Osteoblast (primary cell): ENCODE results near the gene UBL3. TPM values are rescaled to one million over a fixed set of nuclear protein-coding genes. Genes with fewer than 3 reads are reported as not detected.
A peak's percentile ranks its signal among the peaks of the same experiment; 100 is the strongest.

Experiments
- DNase-seq: peaks from one replicate; pipeline ENCODE4 v3.0.0; 2011; ENCODE audit warnings: low spot score, mixed read lengths; ENCODE audit not compliant: insufficient read length; ENCODE audit errors: missing footprints
- H2AFZ ChIP-seq: 2 replicates; pipeline ENCODE4 v1.6.0; 2011; ENCODE audit warnings: mild to moderate bottlenecking, low read length
- H3K27ac ChIP-seq: 2 replicates; pipeline ENCODE4 v1.5.1; 2011; ENCODE audit warnings: mild to moderate bottlenecking, low read depth, low read length, moderate library complexity
- H3K27me3 ChIP-seq: 2 replicates; pipeline ENCODE4 v1.6.0; 2012; ENCODE audit warnings: mild to moderate bottlenecking, control low read depth, inconsistent platforms, low read length, moderate library complexity; ENCODE audit not compliant: insufficient read depth
- H3K36me3 ChIP-seq: 2 replicates; pipeline ENCODE4 v1.5.1; 2011; ENCODE audit warnings: mild to moderate bottlenecking, low read length, control low read depth, moderate library complexity; ENCODE audit not compliant: insufficient read depth
- H3K4me1 ChIP-seq: 2 replicates; pipeline ENCODE4 v1.5.1; 2011; ENCODE audit warnings: mild to moderate bottlenecking, low read length, control low read depth, moderate library complexity; ENCODE audit not compliant: insufficient read depth
- H3K4me2 ChIP-seq: 2 replicates; pipeline ENCODE4 v1.6.0; 2011; ENCODE audit warnings: mild to moderate bottlenecking, low read length; ENCODE audit not compliant: insufficient read depth
- H3K4me3 ChIP-seq: fragments of 200-600 bp; sonication (generic); 3 replicates; pipeline ENCODE4 v1.5.1; 2012; ENCODE audit warnings: mild to moderate bottlenecking, low read length, inconsistent platforms; ENCODE audit not compliant: insufficient read depth
- H3K79me2 ChIP-seq: 2 replicates; pipeline ENCODE4 v1.6.0; 2012; ENCODE audit warnings: mild to moderate bottlenecking, low read length, control low read depth, inconsistent platforms; ENCODE audit not compliant: insufficient read depth
- H3K9me3 ChIP-seq: 2 replicates; pipeline ENCODE4 v1.5.1; 2011; ENCODE audit warnings: low read depth, low read length, control low read depth
- H4K20me1 ChIP-seq: 2 replicates; pipeline ENCODE4 v1.6.0; 2012; ENCODE audit warnings: mild to moderate bottlenecking, low read length, control low read depth; ENCODE audit not compliant: insufficient read depth
- total RNA-seq: library from RNA; depleted of rRNA; stranded (reverse); fragments of >200 nt; gene quantifications from 2 replicates; pipeline ENCODE4 v1.2.3, GENCODE V29; 2012
- TF ChIP-seq, protein P1 (sequence below): IDR thresholded peaks from 2 replicates; pipeline ENCODE4 v1.5.1; 2011; ENCODE audit warnings: mild to moderate bottlenecking, low read depth, low read length, moderate library complexity; ENCODE audit errors: extremely low read depth

UBL3 gene
- total RNA-seq, 1 donor = 44.5 TPM

DNA sequence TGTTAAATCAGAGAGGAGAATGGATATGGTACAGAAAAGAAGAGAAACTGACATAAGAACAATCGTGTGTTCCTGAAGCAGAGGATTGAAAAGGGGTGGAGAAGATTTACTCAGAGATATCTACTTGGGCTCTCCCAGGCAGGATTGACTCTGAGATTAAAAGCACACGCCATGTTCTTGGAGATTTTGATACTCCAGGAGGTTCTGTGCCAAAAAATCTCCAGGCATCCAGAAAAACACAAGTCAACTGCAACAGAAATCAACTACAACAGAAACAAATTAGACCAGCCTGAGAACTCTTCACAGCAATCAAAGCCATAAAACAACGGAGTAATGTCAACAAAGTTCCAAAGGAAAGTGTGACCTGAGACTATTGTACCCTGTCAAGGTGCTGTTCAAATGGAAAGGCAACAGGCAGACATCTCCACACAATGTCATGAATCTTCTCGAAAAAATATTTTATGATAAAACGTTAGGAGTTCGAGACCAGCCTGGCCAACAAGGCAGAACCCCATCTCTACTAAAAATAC lies 104.2 kb downstream of the UBL3 start:
- Histone ChIP-seq H3K4me3 (no peak overlapping the region), H3K27ac (no peak overlapping the region), H3K36me3 (no peaks in the 10 kb centered on the region), H4K20me1 (no peaks in the 10 kb centered on the region), H3K79me2 (no peaks in the 10 kb centered on the region), H2AFZ (no peak overlapping the region), H3K4me1 (peaks cover 5% of the 10 kb centered on the region), H3K27me3 (peaks cover 3% of the 10 kb centered on the region), H3K4me2 (no peak overlapping the region), H3K9me3 (no peaks in the 10 kb centered on the region)
- TF ChIP-seq, protein P1, sequence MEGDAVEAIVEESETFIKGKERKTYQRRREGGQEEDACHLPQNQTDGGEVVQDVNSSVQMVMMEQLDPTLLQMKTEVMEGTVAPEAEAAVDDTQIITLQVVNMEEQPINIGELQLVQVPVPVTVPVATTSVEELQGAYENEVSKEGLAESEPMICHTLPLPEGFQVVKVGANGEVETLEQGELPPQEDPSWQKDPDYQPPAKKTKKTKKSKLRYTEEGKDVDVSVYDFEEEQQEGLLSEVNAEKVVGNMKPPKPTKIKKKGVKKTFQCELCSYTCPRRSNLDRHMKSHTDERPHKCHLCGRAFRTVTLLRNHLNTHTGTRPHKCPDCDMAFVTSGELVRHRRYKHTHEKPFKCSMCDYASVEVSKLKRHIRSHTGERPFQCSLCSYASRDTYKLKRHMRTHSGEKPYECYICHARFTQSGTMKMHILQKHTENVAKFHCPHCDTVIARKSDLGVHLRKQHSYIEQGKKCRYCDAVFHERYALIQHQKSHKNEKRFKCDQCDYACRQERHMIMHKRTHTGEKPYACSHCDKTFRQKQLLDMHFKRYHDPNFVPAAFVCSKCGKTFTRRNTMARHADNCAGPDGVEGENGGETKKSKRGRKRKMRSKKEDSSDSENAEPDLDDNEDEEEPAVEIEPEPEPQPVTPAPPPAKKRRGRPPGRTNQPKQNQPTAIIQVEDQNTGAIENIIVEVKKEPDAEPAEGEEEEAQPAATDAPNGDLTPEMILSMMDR = no peak
- no peak for DNase-seq

- Histone ChIP-seq H2AFZ (no peak overlapping the region), H3K36me3 (no peaks in the 10 kb centered on the region), H3K9me3 (no peaks in the 10 kb centered on the region), H3K4me2 (no peak overlapping the region), H3K27me3 (peaks cover 3% of the 10 kb centered on the region), H3K4me1 (peaks cover 5% of the 10 kb centered on the region), H3K27ac (no peak overlapping the region), H3K79me2 (no peaks in the 10 kb centered on the region), H3K4me3 (no peak overlapping the region), H4K20me1 (no peaks in the 10 kb centered on the region)
- DNase-seq = no peak
- TF ChIP-seq, protein P1 = no peak
Measured at GRCh38 chr13:29745704-29746103, 104.7 kb downstream of the UBL3 start.

GRCh38 chr13:29743201-29743786 lies 107.1 kb downstream of the UBL3 start:
- DNase-seq = no peak
- Histone ChIP-seq H3K79me2 (no peaks in the 10 kb centered on the region), H3K4me1 (no peaks in the 10 kb centered on the region), H3K36me3 (no peaks in the 10 kb centered on the region), H3K27ac (no peak overlapping the region), H3K9me3 (no peaks in the 10 kb centered on the region), H3K4me2 (no peak overlapping the region), H3K27me3 (peaks cover 3% of the 10 kb centered on the region), H3K4me3 (no peak overlapping the region), H2AFZ (peak overlapping the region; percentile 19), H4K20me1 (no peaks in the 10 kb centered on the region)
- TF ChIP-seq, protein P1 = no peak

DNA sequence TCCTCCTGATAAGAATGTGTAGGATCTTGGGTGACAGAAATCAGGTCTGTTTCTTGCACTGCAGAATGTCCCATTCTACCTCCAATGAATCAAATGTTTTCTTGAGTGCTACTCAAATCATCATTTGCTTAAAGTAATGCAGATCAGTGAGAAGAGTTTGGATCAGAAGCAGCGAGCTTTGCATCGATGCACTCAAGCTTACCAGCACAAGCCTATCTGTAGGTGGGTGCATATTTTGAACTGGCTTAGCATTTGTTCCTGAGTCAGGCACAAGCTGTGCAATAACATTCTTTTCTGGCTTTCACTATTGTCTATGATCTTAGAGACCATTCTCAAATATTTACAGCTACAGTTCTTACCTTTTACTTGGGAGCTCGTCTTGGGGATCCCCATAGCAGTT lies 109.5 kb downstream of the UBL3 start:
- H3K4me2 ChIP-seq = no peak overlapping the region
- H3K9me3 ChIP-seq = no peaks in the 10 kb centered on the region
- no peak for DNase-seq
- H2AFZ ChIP-seq = no peak overlapping the region
- H4K20me1 ChIP-seq = no peaks in the 10 kb centered on the region
- TF ChIP-seq, protein P1 = no peak
- peaks cover 7% of the 10 kb centered on the region for H3K27me3 ChIP-seq
- H3K4me1 ChIP-seq = no peaks in the 10 kb centered on the region
- no peak overlapping the region for H3K4me3 ChIP-seq
- H3K79me2 ChIP-seq = no peaks in the 10 kb centered on the region
- no peak overlapping the region for H3K27ac ChIP-seq
- H3K36me3 ChIP-seq = no peaks in the 10 kb centered on the region
